Ovary (tissue), 3 donors: Measurements from ENCODE around the gene GRID2.

ENCODE experiments used
- CTCF ChIP-seq, 3 donors: fragments of 450-650 bp in 2 of 3; fragments of 200-600 bp in 1 of 3; IDR thresholded peaks; one replicate each; pipeline versions ENCODE4 v1.5.1 to v1.8.0; 2016 to 2022; ENCODE audit warnings: antibody characterized with exemption in 3 of 3, mild to moderate bottlenecking in 1 of 3
- EP300 ChIP-seq: sonication (generic); formaldehyde crosslinking; IDR thresholded peaks from one replicate; pipeline ENCODE4 v1.6.1; 2017; ENCODE audit warnings: antibody characterized with exemption
- POLR2A ChIP-seq: fragments of 450-650 bp; IDR thresholded peaks from one replicate; pipeline ENCODE4 v1.6.1; 2017; ENCODE audit warnings: antibody characterized with exemption, mild to moderate bottlenecking, moderate library complexity
- donor health status: DM: no; HTN: no; CAD: no.

GRCh38 chr4:93063325-93063724 is 759.6 kb downstream of the GRID2 start:
- TF ChIP-seq CTCF (IDR thresholded peaks at IDR 0.05) = no peak
- no peak for TF ChIP-seq POLR2A
- TF ChIP-seq EP300 = no peak
